Stimulated activated CD4-positive, alpha-beta T cell treated with anti-CD3 and anti-CD28 coated beads, Interleukin-12 subunit alpha, Interleukin-12 subunit beta, amount 100 ng/mL, for 48 hours (primary cell): ENCODE data around the gene GNB1.

Source experiments
- DNase-seq, 3 donors: peaks; one replicate each; pipeline ENCODE4 v3.0.0-alpha.2; 2020; ENCODE audit warnings: low read depth in 2 of 3, low spot score in 1 of 3

Gene GNB1

GRCh38 chr1:1832820-1833219 lies 58.1 kb downstream of the GNB1 start:
- DNase-seq, result no peak

DNA sequence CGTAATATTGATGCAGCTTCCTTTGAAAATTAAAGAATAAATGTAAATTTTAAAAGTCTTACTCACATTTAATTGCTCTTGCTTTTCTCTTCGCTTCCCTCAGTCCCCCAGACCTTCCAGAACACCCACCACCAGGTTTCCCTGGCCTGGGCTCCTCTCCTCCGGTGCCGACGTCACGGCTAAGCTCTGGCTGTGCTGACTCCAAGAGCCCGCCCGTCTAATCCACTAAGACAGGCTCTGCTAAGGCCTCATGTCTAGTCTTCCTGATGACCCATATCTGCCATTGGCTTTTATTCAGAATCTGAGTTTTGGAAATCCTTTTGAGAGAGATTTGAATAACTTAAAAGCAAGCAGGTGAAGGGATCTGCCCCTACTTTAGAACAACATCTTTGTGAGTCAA lies 58.7 kb downstream of the GNB1 start:
- no peak for DNase-seq

DNA sequence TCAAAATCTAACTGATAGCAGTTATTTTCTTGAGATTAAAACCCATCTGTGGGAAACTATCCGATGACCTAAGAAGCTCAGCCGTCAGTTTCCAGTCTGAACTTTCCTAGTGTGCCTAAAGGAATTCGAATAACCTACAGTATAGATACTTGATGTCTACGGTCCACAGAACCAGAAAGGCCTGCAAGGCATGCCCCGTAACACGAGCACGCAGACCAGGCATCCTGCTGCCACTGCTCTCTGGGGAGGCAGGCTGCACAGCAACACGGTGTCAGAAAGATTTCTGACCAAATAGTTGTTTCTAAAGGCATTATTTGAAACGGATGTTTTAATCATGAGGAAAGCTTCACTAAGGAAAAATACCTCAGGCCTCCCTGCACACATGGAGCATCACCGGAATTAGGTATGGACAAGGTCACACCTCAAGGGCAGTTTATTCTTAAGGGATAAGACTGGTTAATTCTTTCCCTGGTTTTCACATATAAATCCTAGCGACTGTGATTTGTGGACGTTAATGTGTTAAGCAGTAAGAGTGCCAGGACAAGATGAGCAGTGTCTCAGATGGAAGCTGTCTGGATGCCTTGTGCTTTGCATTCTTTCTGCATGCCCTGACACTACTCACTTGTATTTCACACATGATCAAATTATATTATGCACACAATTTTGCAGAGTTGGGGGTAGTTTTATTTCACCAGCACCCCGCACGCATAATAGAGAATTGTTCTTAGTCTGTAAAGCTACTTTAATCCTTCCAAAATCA lies 63.6 kb downstream of the GNB1 start:
- DNase-seq, result no peak

GRCh38 chr1:1826356-1827088 lies 64.4 kb downstream of the GNB1 start:
- DNase-seq, result no peak

DNA sequence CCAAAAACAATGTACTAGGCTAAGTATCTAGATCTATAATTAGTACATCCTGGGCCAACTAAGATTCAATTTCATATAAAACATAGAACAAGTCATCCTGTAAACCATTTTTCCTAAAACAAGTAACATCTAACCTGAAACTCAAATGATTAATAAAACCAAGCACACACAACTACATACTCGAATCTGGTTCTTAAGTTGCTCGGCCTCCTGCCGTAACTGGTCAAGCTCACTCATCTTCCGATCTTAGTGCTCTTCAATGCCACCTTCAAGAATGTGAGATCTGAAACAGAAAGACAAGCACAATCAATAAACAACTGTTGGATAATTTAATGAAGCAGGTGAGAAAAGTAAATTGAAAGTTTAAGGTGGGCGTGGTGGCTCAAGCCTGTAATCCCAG lies 65.7 kb downstream of the GNB1 start:
- no peak for DNase-seq

DNA sequence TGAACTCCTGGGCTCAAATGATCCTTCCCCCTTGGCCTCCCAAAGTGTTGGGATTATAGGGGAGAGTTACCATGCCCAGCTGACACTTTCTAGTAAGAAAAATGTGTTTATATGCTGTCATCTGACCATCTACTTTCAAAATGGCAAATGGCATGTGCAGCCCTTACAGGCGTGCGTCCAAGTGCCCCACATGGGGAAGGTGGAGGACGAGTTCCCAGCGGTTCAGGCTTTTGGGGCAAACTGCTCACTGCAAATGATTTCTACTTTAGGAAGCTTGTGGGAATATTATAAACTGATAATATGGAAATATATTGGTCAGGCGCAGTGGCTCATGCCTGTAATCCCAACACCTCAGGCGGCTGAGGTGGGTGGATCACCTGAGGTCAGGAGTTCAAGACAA lies 71.1 kb downstream of the GNB1 start:
- no peak for DNase-seq

DNA sequence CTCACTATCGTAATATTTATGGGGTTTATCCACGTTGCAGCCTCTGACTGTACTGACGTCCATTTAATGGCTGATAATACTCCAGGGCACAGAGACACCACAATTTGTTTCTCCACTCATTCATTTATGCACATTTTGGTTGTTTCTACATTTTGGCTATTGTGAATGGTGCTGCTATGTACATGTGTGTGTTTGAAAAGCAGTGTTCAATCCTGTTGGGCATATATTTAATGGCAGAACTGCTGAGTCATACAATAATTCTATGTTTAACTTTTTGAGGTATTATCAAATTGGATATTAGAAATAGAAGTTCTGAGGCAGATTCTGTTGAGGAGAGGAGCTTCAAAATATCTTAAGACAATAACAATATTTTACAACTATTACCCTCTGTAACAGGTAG lies 73.7 kb downstream of the GNB1 start:
- DNase-seq, result no peak

DNA sequence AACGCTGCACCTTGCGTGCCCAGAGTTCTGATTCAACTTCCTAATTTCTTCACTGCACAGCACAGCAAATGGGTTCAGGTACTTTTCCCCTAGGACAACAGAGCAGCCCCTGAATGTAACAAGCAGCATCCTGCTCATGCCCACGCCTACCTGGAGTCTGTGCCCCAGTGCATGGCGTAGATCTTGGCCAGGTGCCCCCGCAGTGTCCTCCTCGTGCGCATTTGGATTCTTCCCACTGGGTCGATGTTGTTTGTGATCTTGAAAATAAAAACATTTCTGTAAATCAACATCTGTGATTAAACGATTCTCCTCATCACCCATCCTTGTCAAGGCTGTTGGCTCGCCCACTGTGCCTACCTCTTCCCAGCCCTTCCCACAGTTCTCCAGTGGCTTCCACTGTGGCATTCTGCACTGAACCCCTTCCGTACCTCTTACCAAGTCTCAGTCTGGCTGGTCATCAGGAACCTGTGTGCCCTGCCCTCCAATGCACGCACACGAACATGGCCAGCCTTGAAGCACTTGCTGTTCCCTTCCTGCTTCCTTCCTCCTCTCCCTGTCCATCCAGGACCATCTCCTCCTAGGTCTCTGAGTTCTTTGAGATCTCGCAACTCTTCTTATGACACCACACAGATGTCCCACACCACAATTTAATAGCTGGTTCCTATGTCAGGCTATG lies 75.1 kb downstream of the GNB1 start:
- no peak for DNase-seq

DNA sequence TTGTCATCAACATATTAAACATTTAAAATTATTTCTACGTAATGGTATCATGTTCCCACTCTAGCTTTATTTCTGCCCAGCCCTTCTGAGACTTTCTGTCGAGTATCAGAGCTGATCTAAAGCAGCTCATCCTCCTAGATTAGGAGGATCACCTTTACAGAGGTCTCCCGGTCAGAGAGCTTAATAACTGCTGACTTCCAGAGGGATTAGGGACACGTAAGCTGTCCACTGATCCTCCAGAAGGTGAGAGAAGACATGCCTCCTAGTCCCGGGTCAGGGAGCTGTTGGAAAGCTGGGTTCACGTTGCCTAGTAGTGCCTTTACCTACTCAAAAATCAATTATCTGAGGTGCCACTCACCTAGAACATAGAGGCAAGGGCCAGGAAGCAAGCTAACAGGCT lies 81.4 kb downstream of the GNB1 start:
- DNase-seq, result no peak

- DNase-seq, result no peak
These were observed 82.7 kb downstream of the GNB1 start for GRCh38 chr1:1808206-1808605.

- no peak for DNase-seq
These were observed 84.0 kb downstream of the GNB1 start for GRCh38 chr1:1806890-1807289.

GRCh38 chr1:1804301-1804700 lies 86.6 kb downstream of the GNB1 start:
- no peak for DNase-seq

- no peak for DNase-seq
These were observed 88.0 kb downstream of the GNB1 start for GRCh38 chr1:1802871-1803270.

DNA sequence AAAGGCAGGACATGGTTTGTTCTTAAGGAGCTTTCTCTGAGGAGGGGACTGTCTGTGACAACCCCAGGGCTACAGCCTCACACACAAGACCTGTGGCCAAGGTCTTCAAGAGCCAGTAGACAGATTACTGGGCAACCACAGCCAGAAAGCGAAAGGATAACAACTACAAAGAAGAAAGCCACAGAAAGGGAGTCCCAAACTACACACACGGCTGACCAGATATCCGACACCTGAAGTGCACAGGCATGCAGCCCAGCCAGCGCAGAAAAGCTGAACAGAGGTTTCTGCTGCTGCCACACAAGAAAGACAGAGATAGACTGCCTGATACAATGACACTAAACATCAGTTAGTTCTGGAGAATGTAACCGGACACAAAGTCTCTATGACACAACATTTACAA lies 91.2 kb downstream of the GNB1 start:
- no peak for DNase-seq

DNA sequence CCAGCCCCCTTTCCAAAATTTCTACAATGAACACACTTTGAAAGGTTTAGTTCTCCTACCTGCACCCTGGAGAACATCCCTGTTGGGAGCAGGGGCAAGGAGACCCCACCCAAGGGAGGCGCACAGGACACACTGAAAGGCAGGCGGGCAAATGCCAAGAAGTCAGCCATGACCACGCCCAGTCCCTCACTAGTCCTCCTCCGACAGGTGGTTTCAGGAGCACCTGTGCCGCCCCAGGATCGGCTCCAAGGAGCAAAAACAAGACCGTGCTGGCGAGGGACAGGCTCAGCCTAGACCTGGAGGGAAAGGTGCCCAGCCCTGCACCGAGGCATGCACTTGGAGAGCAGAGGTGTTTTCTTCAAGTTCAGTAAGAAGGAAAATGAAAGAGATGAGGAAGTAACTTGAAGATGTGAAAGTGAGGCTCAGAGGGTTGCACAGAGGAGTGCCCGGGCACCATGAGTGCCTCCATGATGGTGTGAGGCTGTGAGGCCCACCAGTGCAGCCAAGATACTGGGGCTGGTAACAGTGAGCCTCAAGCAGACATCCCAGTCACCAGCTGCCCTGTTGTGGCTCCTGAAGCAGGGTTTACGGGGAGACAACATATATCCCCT lies 93.1 kb downstream of the GNB1 start:
- DNase-seq, result no peak

DNA sequence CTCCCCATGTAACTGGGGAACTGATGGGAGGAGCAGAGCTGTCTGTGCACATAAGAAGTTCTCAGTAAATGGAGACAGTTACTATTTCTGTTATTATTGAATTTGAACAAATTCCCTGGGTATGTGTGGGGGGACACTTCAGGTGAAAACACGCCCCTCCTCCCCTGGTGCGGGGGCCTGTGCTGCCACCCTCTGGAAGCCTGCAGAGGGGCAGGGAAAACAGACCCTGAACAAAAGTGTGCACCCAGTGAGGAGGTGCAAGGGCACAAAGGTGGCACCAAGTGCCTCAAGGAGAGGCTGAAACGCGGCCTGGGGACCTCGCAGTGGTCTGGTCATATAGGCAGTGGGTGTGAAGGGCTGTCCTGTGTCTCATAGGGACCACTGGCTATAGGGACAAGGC lies 94.4 kb downstream of the GNB1 start:
- no peak for DNase-seq

DNA sequence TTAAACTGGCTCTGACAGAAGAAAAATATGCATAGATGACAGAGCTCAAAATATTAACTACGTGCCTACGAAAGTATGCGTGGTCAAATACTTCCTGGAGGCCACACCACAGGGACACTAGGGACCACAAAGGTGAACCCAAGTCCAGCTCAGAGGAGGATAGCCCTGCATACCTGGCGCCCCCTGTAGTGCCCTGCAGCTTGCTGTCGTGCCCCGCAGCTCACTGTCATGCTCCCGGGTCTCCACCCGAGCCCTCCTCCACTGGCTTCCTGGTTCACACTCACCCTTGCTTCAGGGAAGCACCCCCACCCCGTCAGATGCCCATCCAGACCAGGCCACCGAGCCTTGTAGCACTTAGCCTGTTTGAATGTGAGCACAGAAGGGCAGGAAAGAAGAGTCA lies 95.9 kb downstream of the GNB1 start:
- no peak for DNase-seq

DNA sequence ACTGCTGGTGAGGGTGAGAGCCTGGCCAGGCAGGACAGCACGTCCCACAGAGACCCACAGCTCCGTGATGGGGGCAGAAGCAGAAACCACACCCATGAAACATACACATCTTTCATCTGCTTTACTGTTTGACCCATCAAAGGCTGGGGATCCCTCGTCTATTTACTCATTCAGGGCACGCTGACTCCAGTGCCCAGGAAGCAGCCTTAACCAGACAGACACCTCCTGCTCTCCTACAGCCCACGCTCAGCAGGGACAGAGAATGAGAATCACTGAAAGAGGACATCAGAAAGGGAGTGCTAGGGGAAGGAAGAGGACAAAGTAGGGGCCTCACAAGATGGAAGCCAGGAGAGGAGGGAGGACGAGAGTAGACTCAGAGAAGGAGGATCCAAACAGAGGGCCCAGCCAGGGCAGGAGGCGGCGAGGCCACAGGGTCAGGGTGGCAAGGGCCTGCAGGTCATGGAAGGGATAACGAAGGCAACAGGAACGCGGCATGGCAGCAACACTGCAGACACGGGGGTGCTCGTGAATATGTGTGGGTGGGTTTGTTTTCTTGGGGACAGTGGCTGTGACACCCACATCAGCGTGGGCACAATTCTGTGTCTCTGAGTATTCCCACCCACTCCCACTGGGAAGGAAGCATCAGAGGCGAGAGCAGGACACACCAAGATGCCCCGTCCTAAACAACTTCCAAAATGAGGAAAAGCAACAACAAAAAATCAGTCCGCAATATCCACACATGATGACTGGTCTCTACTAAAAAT lies 97.2 kb downstream of the GNB1 start:
- no peak for DNase-seq

- DNase-seq, result no peak
These were observed 102.0 kb downstream of the GNB1 start for GRCh38 chr1:1788646-1789431.

GRCh38 chr1:1788136-1788535 lies 102.8 kb downstream of the GNB1 start:
- no peak for DNase-seq
